Upper lobe of left lung (tissue), 4 donors: ENCODE results near the gene FRK.

ENCODE experiments used
- EP300 ChIP-seq, 4 donors: sonication (generic); formaldehyde crosslinking; IDR thresholded peaks; one replicate each; pipeline ENCODE4 v1.5.1; 2017; ENCODE audit warnings: antibody characterized with exemption in 4 of 4, control low read depth in 2 of 4
- POLR2A ChIP-seq, 4 donors: fragments of 450-650 bp; IDR thresholded peaks; one replicate each; pipeline ENCODE4 v1.5.1; 2016 to 2017; ENCODE audit warnings: antibody characterized with exemption in 4 of 4, mild to moderate bottlenecking in 2 of 4
- POLR2AphosphoS5 ChIP-seq, 2 donors: sonication (generic); formaldehyde crosslinking; IDR thresholded peaks; one replicate each; pipeline ENCODE4 v1.5.1; 2017; ENCODE audit warnings: antibody characterized with exemption in 2 of 2
- TF ChIP-seq, protein P1 (sequence below), 6 experiments: fragments of 450-650 bp in 4 of 6; fragments of 200-600 bp in 2 of 6; sonication (generic) in 2 of 6; IDR thresholded peaks; one replicate each; pipeline ENCODE4 v1.5.1; 2016 to 2019; ENCODE audit warnings: antibody characterized with exemption in 6 of 6

DNA sequence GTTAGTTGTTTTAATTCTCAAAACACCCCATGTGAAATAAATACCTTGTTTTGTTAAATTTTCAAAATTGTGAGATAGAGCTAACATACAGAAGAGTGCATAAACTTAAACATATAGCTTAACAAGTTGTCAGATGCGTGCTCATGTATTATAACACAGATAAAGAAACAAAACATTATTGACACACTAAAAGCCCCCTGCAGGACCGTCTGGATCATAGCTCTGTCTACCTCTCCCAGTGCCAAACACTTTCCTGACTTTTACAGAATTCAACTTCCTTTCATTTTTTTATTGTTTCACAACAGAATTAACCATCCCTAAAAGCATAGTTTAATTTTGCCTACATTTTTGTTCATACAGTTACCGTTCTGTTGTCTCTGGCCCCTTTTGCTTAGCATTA lies 17.8 kb upstream of the FRK start:
- no peak for TF ChIP-seq EP300 (IDR thresholded peaks at IDR 0.05)
- TF ChIP-seq, protein P1, sequence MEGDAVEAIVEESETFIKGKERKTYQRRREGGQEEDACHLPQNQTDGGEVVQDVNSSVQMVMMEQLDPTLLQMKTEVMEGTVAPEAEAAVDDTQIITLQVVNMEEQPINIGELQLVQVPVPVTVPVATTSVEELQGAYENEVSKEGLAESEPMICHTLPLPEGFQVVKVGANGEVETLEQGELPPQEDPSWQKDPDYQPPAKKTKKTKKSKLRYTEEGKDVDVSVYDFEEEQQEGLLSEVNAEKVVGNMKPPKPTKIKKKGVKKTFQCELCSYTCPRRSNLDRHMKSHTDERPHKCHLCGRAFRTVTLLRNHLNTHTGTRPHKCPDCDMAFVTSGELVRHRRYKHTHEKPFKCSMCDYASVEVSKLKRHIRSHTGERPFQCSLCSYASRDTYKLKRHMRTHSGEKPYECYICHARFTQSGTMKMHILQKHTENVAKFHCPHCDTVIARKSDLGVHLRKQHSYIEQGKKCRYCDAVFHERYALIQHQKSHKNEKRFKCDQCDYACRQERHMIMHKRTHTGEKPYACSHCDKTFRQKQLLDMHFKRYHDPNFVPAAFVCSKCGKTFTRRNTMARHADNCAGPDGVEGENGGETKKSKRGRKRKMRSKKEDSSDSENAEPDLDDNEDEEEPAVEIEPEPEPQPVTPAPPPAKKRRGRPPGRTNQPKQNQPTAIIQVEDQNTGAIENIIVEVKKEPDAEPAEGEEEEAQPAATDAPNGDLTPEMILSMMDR (IDR thresholded peaks at IDR 0.05) = no peak
- no peak for TF ChIP-seq POLR2A (IDR thresholded peaks at IDR 0.05)
- TF ChIP-seq POLR2AphosphoS5 (IDR thresholded peaks at IDR 0.05) = no peak
